Calu3 (cell line): Measurements from ENCODE around the gene ITGB1. TPM values are rescaled to one million over a fixed set of nuclear protein-coding genes. Genes with fewer than 3 reads are reported as not detected.

Experiments used
- Bru-seq: library from RNA; stranded (reverse); fragments of 400-500 nt; gene quantifications from one replicate; lab custom pipeline; 2021; lab: Mats Ljungman, UMichigan
- BruChase-seq, 2 experiments: library from RNA; stranded (reverse); fragments of 400-500 nt; gene quantifications; one replicate each; lab custom pipeline; 2021; lab: Mats Ljungman, UMichigan
- BruUV-seq: library from RNA; stranded (reverse); fragments of 400-500 nt; replicated peaks from 2 replicates; lab custom pipeline; 2021; lab: Mats Ljungman, UMichigan
- CTCF ChIA-PET: fragments of 300-600 bp; sonication (Branson Sonifier 250); formaldehyde crosslinking; loops from one replicate; lab custom pipeline; 2022; ENCODE audit warnings: antibody characterized with exemption; lab: Charles Lee
- DNase-seq: peaks from one replicate; pipeline ENCODE4 v3.0.0; 2022
- H3K27ac Mint-ChIP-seq: one replicate; pipeline ENCODE4 v1.8.0; 2022; ENCODE audit warnings: mixed read lengths; ENCODE audit not compliant: unreplicated experiment
- H3K27me3 Mint-ChIP-seq: one replicate; pipeline ENCODE4 v1.8.0; 2022; ENCODE audit warnings: mixed read lengths; ENCODE audit not compliant: unreplicated experiment
- H3K36me3 Mint-ChIP-seq: one replicate; pipeline ENCODE4 v1.8.0; 2022; ENCODE audit warnings: mild to moderate bottlenecking, moderate library complexity, mixed read lengths; ENCODE audit not compliant: insufficient read depth, unreplicated experiment
- H3K4me1 Mint-ChIP-seq: one replicate; pipeline ENCODE4 v1.8.0; 2022; ENCODE audit warnings: mild to moderate bottlenecking, low read depth, mixed read lengths; ENCODE audit not compliant: unreplicated experiment
- H3K4me3 Mint-ChIP-seq: one replicate; pipeline ENCODE4 v1.8.0; 2022; ENCODE audit warnings: mild to moderate bottlenecking, low read depth, moderate library complexity, mixed read lengths; ENCODE audit not compliant: unreplicated experiment
- H3K9me3 Mint-ChIP-seq: one replicate; pipeline ENCODE4 v1.8.0; 2022; ENCODE audit warnings: low read depth, mixed read lengths; ENCODE audit not compliant: unreplicated experiment
- CTCF ChIP-seq: fragments of 200-600 bp; IDR thresholded peaks from one replicate; pipeline ENCODE4 v1.8.0; 2022; ENCODE audit warnings: antibody characterized with exemption; ENCODE audit not compliant: unreplicated experiment
- intact Hi-C: fragments of 100-400 bp; cut with micrococcal nuclease; formaldehyde crosslinking; loops from one replicate; pipeline ENCODE4 v1.10.0; 2022; ENCODE audit not compliant: unreplicated experiment
- long read RNA-seq: library from polyadenylated mRNA; stranded (forward); transcript quantifications from one replicate; pipeline ENCODE4 v2.0.0, GENCODE V29; 2022
- total RNA-seq: library from RNA; stranded (reverse); gene quantifications from 2 replicates; pipeline ENCODE4 v1.2.3, GENCODE V29; 2022

Gene ITGB1
- total RNA-seq (1,388 and 1,455 TPM in 2 replicates), Bru-seq, nascent RNA (percentile 100 among the genes with signal in this experiment), BruChase-seq, experiment 1, labeled RNA remaining after a 6-hour chase (percentile 99 among the genes with signal in this experiment), BruChase-seq, experiment 2, labeled RNA remaining after a 2-hour chase (percentile 99 among the genes with signal in this experiment)
- long read RNA-seq, transcript ITGB1-202 (16 exons, 3,784 nt) = minor isoform, 113 of 1,496 reads
- long read RNA-seq, transcript ITGB1-201 (16 exons, 3,640 nt) = major isoform, 1,098 of 1,496 reads
- long read RNA-seq, partial matches to known transcripts = 125 of 1,496 reads
- long read RNA-seq, other reads (novel, unspliced or antisense) = 160 of 1,496 reads

DNA sequence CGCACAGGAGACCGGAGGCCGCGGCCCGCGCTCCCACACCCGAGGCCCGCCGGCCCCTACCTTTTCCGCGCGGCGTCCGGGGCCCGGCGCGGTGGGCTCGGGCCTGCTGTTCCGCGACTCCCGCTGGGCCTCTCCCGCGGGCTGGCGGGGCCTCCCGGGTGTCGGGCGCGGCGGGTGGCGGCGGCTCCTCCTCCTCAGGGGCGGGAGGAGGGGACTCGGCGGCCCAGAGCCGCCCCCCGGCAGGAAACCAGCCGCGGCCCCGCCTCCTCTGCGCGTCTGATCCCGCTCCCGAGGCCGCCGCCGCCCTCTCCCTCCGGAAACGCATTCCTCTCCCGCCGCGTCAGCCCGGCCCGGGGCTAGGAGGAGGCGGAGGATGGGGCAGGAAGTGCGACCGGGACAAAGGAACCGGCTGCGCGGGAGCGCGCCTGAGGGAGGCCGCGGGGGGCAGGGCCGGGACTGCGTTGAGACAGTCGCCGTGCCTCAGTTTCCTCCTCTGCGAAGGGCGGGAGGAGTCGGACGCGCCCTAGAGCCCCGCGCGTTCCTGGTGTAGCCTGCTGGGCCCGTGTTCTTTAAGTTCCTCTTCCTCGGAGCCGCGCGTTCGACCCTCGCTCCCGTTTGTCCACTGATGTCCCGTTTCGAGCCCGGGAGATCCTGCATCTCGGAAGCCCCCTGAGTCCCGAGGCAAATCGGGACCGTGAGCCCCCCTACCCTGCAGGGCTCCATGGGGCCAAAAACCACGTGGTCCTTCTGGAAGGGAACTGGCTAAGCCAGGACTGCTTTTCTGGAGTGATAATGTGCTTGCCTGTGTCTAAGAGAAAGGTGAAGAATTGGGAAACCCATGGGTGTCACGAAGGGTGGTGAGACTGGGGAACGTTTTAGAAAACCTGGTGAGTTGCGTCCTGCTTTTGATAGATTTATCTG, at the start of gene ITGB1:
TSS of gene ITGB1 (minus strand) at position 146 of the 921 bp plus-strand sequence. CDS start 22,672 bp downstream, outside the sequence.
- Mint-ChIP-seq H3K27ac (peak within 1 kb of the TSS; percentile 100), H3K4me3 (peak within 1 kb of the TSS; percentile 98), H3K4me1 (peaks cover 32% of the 10 kb centered on the region), H3K27me3 (no peaks in the 10 kb centered on the region), H3K9me3 (no peaks in the 10 kb centered on the region), H3K36me3 (peaks cover 72% of the 10 kb centered on the region)
- intact Hi-C loops = loop anchor here (2.0 kb wide), 1 partner anchor 46 kb away; no protein-coding TSS in a partner anchor
- no peak for TF ChIP-seq CTCF
- CTCF ChIA-PET = interaction anchor here (1.0 to 2.0 kb wide), 2 partner anchors 10 to 50 kb away, joined by 7 to 10 read pairs; no protein-coding TSS in a partner anchor
- DNase-seq = peak; percentile 99
- no TSS peak for BruUV-seq

DNA sequence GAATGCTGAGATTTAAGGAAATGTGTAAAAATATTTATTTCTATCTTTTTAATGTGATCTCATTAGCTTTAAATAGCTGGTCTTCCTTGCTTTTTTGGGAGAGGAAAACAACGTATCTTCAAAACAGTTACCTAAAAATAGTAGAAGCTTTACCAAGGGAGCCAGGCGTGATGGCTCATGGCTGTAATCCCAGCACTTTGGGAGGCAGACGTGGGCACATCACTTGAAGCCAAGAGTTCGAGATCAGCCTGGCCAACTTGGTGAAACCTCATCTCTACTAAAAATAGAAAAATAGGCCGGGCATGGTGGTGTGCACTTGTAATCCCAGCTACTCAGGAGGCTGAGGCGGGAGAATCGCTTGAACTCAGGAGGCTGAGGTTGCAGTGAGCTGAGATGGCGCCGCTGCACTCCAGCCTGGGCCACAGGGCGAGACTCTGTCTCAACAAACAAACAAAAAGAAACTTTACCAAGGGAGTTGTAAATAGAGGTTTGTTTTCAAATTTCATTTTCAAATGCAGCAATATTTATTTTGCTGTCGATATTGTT, 48.4 kb upstream of the ITGB1 start:
- no peaks in the 10 kb centered on the region for H3K27me3 Mint-ChIP-seq
- BruUV-seq = no TSS peak
- intact Hi-C loops = loop anchor here (5.0 to 10.0 kb wide), 4 partner anchors 109 to 749 kb away; partner anchors contain the start of gene CCDC7
- CTCF ChIA-PET = interaction anchor here (0.8 kb wide), 1 partner anchor 26 kb away, joined by 3 read pairs; no protein-coding TSS in a partner anchor
- H3K4me1 Mint-ChIP-seq = peaks cover 50% of the 10 kb centered on the region
- DNase-seq = no peak
- H3K9me3 Mint-ChIP-seq = no peaks in the 10 kb centered on the region
- H3K4me3 Mint-ChIP-seq = no peak overlapping the region
- peak overlapping the region; percentile 95 for H3K27ac Mint-ChIP-seq
- no peak for TF ChIP-seq CTCF
- H3K36me3 Mint-ChIP-seq = peaks cover 51% of the 10 kb centered on the region

- CTCF ChIA-PET = interaction anchor here (0.8 to 1.2 kb wide), 2 partner anchors 25 to 46 kb away, joined by 3 read pairs; no protein-coding TSS in a partner anchor
- peaks cover 49% of the 10 kb centered on the region for H3K36me3 Mint-ChIP-seq
- intact Hi-C loops = loop anchor here (1.0 to 10.0 kb wide), 6 partner anchors 23 to 748 kb away; partner anchors contain the start of genes CCDC7 and ITGB1
- no peaks in the 10 kb centered on the region for H3K27me3 Mint-ChIP-seq
- H3K9me3 Mint-ChIP-seq = no peaks in the 10 kb centered on the region
- peak overlapping the region; percentile 82 for H3K4me3 Mint-ChIP-seq
- TF ChIP-seq CTCF = no peak
- peak overlapping the region; percentile 95 for H3K27ac Mint-ChIP-seq
- peaks cover 50% of the 10 kb centered on the region for H3K4me1 Mint-ChIP-seq
- DNase-seq = peak; percentile 93
- no TSS peak for BruUV-seq
Measured at GRCh38 chr10:33005322-33006301, 47.6 kb upstream of the ITGB1 start.
